RWPE1 (cell line): ENCODE results near the gene CAMK2G.

ENCODE experiments used
- CTCF ChIA-PET: fragments of 350-600 bp; sonication (Branson Sonifier 250); formaldehyde crosslinking; extraction: SDS; loops from one replicate; lab custom pipeline; 2021; lab: Yijun Ruan, JAX
- POLR2A ChIA-PET: fragments of 400-600 bp; formaldehyde crosslinking; extraction: SDS; loops from one replicate; lab custom pipeline; 2020; ENCODE audit warnings: antibody characterized with exemption; ENCODE audit not compliant: low non-redundant PET; lab: Yijun Ruan, JAX
- DNase-seq: peaks from one replicate; pipeline ENCODE4 v3.0.0; 2012; ENCODE audit warnings: low spot score
- H3K27ac ChIP-seq: fragments of 450-650 bp; 2 replicates; pipeline ENCODE4 v1.5.1; 2017
- TF ChIP-seq, protein P1 (sequence below): fragments of 450-650 bp; conservative IDR thresholded peaks from 2 replicates; pipeline ENCODE4 v1.5.1; 2017; ENCODE audit warnings: low read depth, mild to moderate bottlenecking

Gene CAMK2G

DNA sequence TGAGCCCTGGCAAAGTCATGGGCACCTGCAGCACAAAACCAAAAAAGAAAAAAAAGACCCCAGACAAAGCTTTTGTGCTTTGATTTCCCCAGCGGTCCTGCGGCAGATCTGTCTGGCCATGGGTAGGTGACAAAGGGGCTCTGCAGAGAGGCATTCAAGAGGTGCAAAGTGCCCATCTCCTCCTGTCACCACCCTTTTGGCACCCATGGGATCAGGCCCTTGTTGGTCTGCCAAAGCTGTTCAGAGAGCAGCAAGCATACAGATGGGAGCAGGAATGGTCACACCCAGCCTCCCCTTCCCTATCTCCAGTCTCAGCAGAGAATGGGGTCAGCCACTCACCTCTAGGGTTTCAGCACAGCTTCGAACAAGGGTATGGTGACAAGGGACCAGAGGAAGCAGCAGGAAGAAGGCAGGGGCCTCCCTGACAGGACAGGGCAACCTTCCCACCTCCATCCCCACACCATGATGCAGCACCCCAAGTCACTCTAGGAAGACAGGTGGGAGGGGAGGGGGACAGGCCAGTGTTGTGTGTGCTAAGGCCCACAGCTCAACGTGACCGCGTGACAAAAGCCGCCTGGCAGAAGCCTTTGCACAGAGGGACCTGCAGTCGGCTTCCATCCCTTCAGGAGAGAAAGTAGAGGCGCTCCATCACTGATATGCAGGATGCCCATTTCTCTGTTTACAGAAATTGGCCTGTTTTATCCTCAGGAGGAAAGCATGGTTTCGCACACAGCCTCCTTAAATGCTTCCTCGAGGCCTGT is 6.3 kb downstream of the CAMK2G start:
- TF ChIP-seq, protein P1, sequence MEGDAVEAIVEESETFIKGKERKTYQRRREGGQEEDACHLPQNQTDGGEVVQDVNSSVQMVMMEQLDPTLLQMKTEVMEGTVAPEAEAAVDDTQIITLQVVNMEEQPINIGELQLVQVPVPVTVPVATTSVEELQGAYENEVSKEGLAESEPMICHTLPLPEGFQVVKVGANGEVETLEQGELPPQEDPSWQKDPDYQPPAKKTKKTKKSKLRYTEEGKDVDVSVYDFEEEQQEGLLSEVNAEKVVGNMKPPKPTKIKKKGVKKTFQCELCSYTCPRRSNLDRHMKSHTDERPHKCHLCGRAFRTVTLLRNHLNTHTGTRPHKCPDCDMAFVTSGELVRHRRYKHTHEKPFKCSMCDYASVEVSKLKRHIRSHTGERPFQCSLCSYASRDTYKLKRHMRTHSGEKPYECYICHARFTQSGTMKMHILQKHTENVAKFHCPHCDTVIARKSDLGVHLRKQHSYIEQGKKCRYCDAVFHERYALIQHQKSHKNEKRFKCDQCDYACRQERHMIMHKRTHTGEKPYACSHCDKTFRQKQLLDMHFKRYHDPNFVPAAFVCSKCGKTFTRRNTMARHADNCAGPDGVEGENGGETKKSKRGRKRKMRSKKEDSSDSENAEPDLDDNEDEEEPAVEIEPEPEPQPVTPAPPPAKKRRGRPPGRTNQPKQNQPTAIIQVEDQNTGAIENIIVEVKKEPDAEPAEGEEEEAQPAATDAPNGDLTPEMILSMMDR = no peak
- ChIA-PET CTCF (interaction anchor here (0.5 to 1.2 kb wide), 6 partner anchors 9 to 213 kb away, joined by 3 to 6 read pairs (median 4); no protein-coding TSS in a partner anchor), POLR2A (no interaction called here)
- peak overlapping the region; percentile 22 for H3K27ac ChIP-seq
- no peak for DNase-seq

DNA sequence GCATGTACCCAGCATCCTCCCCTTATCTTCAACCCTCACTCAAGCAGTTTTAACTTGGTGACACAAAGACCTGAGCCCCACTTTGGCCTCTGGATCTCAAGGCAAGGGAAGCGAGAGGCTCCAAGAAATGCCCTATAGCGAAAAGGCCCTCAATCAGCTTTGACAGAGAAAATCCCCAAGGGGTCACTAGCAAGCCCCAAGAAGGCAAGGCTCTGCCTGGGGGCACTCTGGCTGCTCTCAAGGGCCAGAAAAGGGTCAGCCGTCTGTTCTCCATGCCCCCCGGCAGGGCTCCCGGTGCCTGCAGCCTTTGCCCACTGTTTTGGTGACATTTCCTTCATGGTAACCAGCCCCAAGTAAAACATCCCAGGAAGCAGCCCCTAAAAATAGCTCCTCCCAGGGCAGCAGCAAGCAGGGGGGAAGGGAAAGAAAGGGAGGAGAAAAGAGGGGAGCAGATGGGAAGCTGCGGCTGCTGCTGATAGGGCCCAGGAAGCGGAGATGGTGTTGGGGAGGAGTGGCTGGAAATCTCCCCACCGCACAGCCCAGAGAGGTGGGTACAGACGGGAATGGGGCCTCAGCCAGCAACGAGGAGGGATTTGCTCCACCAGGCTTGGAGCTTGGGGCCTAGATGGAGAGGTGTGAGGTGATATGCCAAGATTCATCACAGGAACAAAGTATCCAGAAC is 7.1 kb downstream of the CAMK2G start:
- ChIA-PET POLR2A (no interaction called here), CTCF (interaction anchor here (0.6 to 1.2 kb wide), 4 partner anchors 12 to 1576 kb away, joined by 3 to 6 read pairs (median 3); no protein-coding TSS in a partner anchor)
- TF ChIP-seq, protein P1 = no peak
- no peak for DNase-seq
- peak overlapping the region; percentile 22 for H3K27ac ChIP-seq

DNA sequence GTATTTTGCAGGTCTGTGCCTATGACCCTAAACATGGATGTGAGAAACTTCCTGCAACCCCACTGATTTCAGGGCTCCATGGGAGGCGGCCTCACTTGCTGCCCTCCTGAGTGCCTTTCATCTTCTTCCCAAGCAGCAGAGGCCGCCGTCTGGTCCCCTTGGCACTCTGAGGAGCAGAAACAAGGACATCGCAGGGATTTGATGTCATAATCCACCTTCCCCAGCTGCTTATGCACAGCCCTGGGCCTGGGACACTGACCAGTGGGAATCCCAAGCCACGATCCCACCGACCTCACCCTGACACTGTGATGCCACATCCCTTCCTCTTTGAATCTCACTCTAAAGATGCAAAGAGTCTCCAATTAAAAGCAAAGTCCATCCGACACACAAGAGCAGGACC is 7.7 kb downstream of the CAMK2G start:
- no peak overlapping the region for H3K27ac ChIP-seq
- POLR2A ChIA-PET = no interaction called here

DNA sequence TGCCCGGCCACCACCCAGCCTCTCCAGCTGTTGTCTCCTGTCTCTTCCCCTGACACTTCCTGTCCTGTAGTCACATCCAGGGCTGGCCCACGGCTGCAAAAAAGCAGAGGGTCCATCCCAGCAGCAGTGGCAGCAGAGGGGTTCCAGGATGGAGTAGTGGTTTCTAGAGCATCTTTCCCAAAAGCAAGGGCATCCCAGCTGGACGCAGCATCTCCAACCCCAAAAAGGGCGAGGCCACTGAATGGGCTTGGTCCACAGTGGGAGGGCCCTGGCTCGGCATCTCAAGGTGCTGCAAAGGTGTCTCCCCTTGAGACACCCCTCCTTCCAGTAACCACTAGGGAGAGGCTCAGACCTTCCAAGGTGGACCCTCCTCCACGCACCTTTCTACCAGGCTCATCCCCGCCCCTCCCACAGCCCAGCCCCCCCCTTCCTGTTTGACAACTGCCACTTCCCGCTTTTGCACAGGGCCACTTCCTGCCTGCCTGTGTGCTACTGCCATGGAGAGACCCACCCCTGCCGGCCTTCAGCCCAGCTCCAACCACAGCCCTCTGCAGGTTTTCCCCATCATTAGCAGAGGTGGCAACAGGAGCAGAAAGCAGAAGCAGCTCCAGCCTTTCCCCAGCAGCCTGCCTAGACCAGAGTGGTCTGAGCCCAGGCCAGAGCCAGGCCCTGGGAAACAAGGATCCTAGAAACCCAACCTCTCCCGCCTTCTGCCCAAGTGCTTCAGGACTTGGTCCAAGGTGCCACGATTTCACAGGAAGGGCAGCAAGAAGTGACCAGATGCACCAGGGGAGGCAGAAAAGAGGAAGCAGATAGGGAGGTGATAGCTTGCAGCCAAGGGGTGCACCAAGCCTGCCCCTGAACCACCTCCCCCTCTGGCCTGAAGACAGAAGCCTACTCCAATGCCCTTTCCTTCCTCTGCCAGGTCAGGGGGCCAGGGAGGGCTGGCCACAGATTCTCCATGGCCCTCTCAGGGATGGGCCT is 8.6 kb downstream of the CAMK2G start:
- H3K27ac ChIP-seq = peak overlapping the region; percentile 23; the same call in 1 of the 2 replicates
- TF ChIP-seq, protein P1 = no peak
- ChIA-PET POLR2A (no interaction called here), CTCF (interaction anchor here (0.6 kb wide), 1 partner anchor 46 kb away, joined by 5 read pairs; no protein-coding TSS in a partner anchor)
- DNase-seq = no peak

More for the DNA sequence above, 7.7 kb downstream of the CAMK2G start:
- DNase-seq = no peak
- TF ChIP-seq, protein P1 = no peak
- CTCF ChIA-PET = interaction anchor here (0.6 to 1.1 kb wide), 2 partner anchors 13 to 1575 kb away, joined by 3 to 6 read pairs; no protein-coding TSS in a partner anchor

DNA sequence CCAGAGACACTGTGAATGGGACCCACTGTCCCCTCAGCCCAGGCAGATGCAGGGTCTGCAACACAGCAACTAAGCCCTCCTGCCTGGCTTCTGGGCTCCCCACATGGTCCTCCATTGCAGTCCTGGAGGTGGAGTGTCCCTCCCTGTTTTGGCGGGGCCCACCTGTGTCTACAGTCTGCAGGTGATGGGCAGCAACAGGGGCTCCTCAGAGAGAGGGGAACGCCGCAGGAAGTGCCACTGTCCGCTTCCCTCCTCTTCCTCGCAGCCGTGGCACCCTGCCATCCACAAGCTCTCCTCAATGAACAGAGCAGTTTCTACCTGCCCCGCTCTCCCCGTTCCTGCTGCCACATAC is 9.3 kb downstream of the CAMK2G start:
- POLR2A ChIA-PET = no interaction called here
- DNase-seq = no peak
- TF ChIP-seq, protein P1 = no peak
- H3K27ac ChIP-seq = 0 out of 2 replicates have a peak overlapping the region, but pooled peaks have one; percentile 5
- CTCF ChIA-PET = no interaction called here

DNA sequence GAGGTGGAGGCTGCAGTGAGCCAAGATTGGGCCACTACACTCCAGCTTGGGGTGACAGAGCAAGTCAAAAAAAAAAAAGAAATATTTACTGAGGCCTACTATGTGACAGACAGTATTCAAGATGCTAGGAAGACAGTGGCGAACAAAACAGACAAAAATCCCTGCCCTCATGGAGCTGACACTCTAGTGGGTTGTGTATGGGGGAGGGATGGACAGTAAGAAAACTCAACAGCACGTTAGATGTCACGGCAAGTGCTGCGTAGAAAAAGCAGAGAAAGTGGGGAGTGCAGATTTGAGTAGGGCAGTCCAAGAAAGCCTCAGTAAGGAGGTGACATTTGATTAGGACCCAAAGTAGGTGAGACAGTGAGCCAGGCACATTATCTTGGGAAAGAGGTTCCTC is 10.1 kb downstream of the CAMK2G start:
- DNase-seq = no peak
- peak overlapping the region; percentile 11; the same call in 1 of the 2 replicates for H3K27ac ChIP-seq
- ChIA-PET POLR2A (no interaction called here), CTCF (interaction anchor here (0.6 to 2.1 kb wide), 6 partner anchors 11 to 98 kb away, joined by 3 to 10 read pairs (median 4); no protein-coding TSS in a partner anchor)
- TF ChIP-seq, protein P1 = no peak
